ENCODE measurements around the gene PHF19. TPM values are rescaled to one million over a fixed set of nuclear protein-coding genes. Genes with fewer than 3 reads are reported as not detected.

The PHF19 gene
- total RNA-seq, 3 donors from 2014 or later: 59.2 to 75.1 (median 64.8) TPM

- Mint-ChIP-seq H3K4me1 (ENCODE audit: low read depth) (peaks cover 70% of the 10 kb centered on the region), H3K27me3 (ENCODE audit: low read depth) (no peaks in the 10 kb centered on the region), H3K9me3 (no peaks in the 10 kb centered on the region), H3K4me3 (peak overlapping the region; percentile 61), H3K36me3 (ENCODE audit: insufficient read depth) (no peaks in the 10 kb centered on the region)
- DNase-seq (peak; percentile 60), ATAC-seq (peak; percentile 63 to 66)
Measured at GRCh38 chr9:120891245-120891883, 14.4 kb upstream of the PHF19 start.

- Mint-ChIP-seq H3K4me1 (ENCODE audit: low read depth) (peaks cover 76% of the 10 kb centered on the region), H3K9me3 (no peaks in the 10 kb centered on the region), H3K36me3 (ENCODE audit: insufficient read depth) (peaks cover 2% of the 10 kb centered on the region), H3K27me3 (ENCODE audit: low read depth) (no peaks in the 10 kb centered on the region), H3K4me3 (peak overlapping the region; percentile 72)
- no peak for DNase-seq
- ATAC-seq: peak; percentile 8 to 11
Measured at GRCh38 chr9:120890320-120891244, 13.6 kb upstream of the PHF19 start.

- Mint-ChIP-seq H3K4me3 (peak overlapping the region; percentile 72), H3K36me3 (ENCODE audit: insufficient read depth) (peaks cover 3% of the 10 kb centered on the region), H3K4me1 (ENCODE audit: low read depth) (peaks cover 72% of the 10 kb centered on the region), H3K27me3 (ENCODE audit: low read depth) (no peaks in the 10 kb centered on the region), H3K9me3 (no peaks in the 10 kb centered on the region)
- no peak for DNase-seq
- no peak for ATAC-seq
Measured at GRCh38 chr9:120889606-120890271, 12.8 kb upstream of the PHF19 start.

GRCh38 chr9:120888626-120889025 lies 11.6 kb upstream of the PHF19 start:
- ATAC-seq (no peak), DNase-seq (no peak)
- H3K9me3 Mint-ChIP-seq: no peaks in the 10 kb centered on the region
- peaks cover 71% of the 10 kb centered on the region for H3K4me1 Mint-ChIP-seq (ENCODE audit: low read depth)
- no peaks in the 10 kb centered on the region for H3K27me3 Mint-ChIP-seq (ENCODE audit: low read depth)
- peaks cover 3% of the 10 kb centered on the region for H3K36me3 Mint-ChIP-seq (ENCODE audit: insufficient read depth)
- no peak overlapping the region for H3K4me3 Mint-ChIP-seq

GRCh38 chr9:120886490-120886967 lies 9.5 kb upstream of the PHF19 start:
- H3K9me3 Mint-ChIP-seq: no peaks in the 10 kb centered on the region
- peaks cover 3% of the 10 kb centered on the region for H3K36me3 Mint-ChIP-seq (ENCODE audit: insufficient read depth)
- peaks cover 69% of the 10 kb centered on the region for H3K4me1 Mint-ChIP-seq (ENCODE audit: low read depth)
- H3K4me3 Mint-ChIP-seq: no peak overlapping the region
- H3K27me3 Mint-ChIP-seq (ENCODE audit: low read depth): no peaks in the 10 kb centered on the region
- ATAC-seq: no peak
- no peak for DNase-seq

- H3K9me3 Mint-ChIP-seq: no peaks in the 10 kb centered on the region
- no peaks in the 10 kb centered on the region for H3K27me3 Mint-ChIP-seq (ENCODE audit: low read depth)
- H3K36me3 Mint-ChIP-seq (ENCODE audit: insufficient read depth): peaks cover 3% of the 10 kb centered on the region
- DNase-seq: no peak
- no peak overlapping the region for H3K4me3 Mint-ChIP-seq
- H3K4me1 Mint-ChIP-seq (ENCODE audit: low read depth): peaks cover 66% of the 10 kb centered on the region
- ATAC-seq: no peak
Measured at GRCh38 chr9:120885958-120886357, 9.0 kb upstream of the PHF19 start.

GRCh38 chr9:120885457-120885856 lies 8.5 kb upstream of the PHF19 start:
- ATAC-seq: no peak
- Mint-ChIP-seq H3K36me3 (ENCODE audit: insufficient read depth) (peaks cover 3% of the 10 kb centered on the region), H3K4me1 (ENCODE audit: low read depth) (peaks cover 66% of the 10 kb centered on the region), H3K9me3 (no peaks in the 10 kb centered on the region), H3K27me3 (ENCODE audit: low read depth) (no peaks in the 10 kb centered on the region), H3K4me3 (no peak overlapping the region)
- no peak for DNase-seq

GRCh38 chr9:120883608-120883996 lies 6.6 kb upstream of the PHF19 start:
- DNase-seq: no peak
- Mint-ChIP-seq H3K9me3 (no peaks in the 10 kb centered on the region), H3K36me3 (ENCODE audit: insufficient read depth) (peaks cover 3% of the 10 kb centered on the region), H3K4me1 (ENCODE audit: low read depth) (peaks cover 66% of the 10 kb centered on the region), H3K27me3 (ENCODE audit: low read depth) (no peaks in the 10 kb centered on the region), H3K4me3 (no peak overlapping the region)
- ATAC-seq: no peak

GRCh38 chr9:120882935-120883607 lies 6.1 kb upstream of the PHF19 start:
- H3K4me1 Mint-ChIP-seq (ENCODE audit: low read depth): peaks cover 67% of the 10 kb centered on the region
- no peaks in the 10 kb centered on the region for H3K27me3 Mint-ChIP-seq (ENCODE audit: low read depth)
- ATAC-seq (no peak), DNase-seq (no peak)
- no peaks in the 10 kb centered on the region for H3K9me3 Mint-ChIP-seq
- H3K36me3 Mint-ChIP-seq (ENCODE audit: insufficient read depth): peaks cover 3% of the 10 kb centered on the region
- H3K4me3 Mint-ChIP-seq: no peak overlapping the region

GRCh38 chr9:120879446-120879845 lies 2.5 kb upstream of the PHF19 start:
- DNase-seq (no peak), ATAC-seq (no peak)
- peaks cover 80% of the 10 kb centered on the region for H3K4me1 Mint-ChIP-seq (ENCODE audit: low read depth)
- peak overlapping the region; percentile 94 for H3K4me3 Mint-ChIP-seq
- H3K36me3 Mint-ChIP-seq (ENCODE audit: insufficient read depth): peaks cover 7% of the 10 kb centered on the region
- no peaks in the 10 kb centered on the region for H3K27me3 Mint-ChIP-seq (ENCODE audit: low read depth)
- H3K9me3 Mint-ChIP-seq: no peaks in the 10 kb centered on the region

GRCh38 chr9:120878188-120879130 lies 1.5 kb upstream of the PHF19 start:
- DNase-seq: no peak
- peaks cover 17% of the 10 kb centered on the region for H3K36me3 Mint-ChIP-seq (ENCODE audit: insufficient read depth)
- peaks cover 81% of the 10 kb centered on the region for H3K4me1 Mint-ChIP-seq (ENCODE audit: low read depth)
- no peak for ATAC-seq
- no peaks in the 10 kb centered on the region for H3K9me3 Mint-ChIP-seq
- peak overlapping the region; percentile 94 for H3K4me3 Mint-ChIP-seq
- H3K27me3 Mint-ChIP-seq (ENCODE audit: low read depth): no peaks in the 10 kb centered on the region

GRCh38 chr9:120877276-120878034 lies 467 bp upstream of the PHF19 start:
- Mint-ChIP-seq H3K36me3 (ENCODE audit: insufficient read depth) (peaks cover 18% of the 10 kb centered on the region), H3K9me3 (no peaks in the 10 kb centered on the region)

More at GRCh38 chr9:120877276-120878034, 467 bp upstream of the PHF19 start:
- Mint-ChIP-seq H3K27me3 (ENCODE audit: low read depth) (no peaks in the 10 kb centered on the region), H3K4me1 (ENCODE audit: low read depth) (peaks cover 82% of the 10 kb centered on the region), H3K4me3 (peak overlapping the region; percentile 94)
- DNase-seq (peak; percentile 45), ATAC-seq (peak; percentile 48 to 54)

Measured in activated T-cell treated with anti-CD3 and anti-CD28 coated beads, Interleukin-2, amount 50 U/mL, for 4 hours (primary cell).